H9 (cell line): ENCODE measurements around the gene TFIP11. TPM values are rescaled to one million over a fixed set of nuclear protein-coding genes. Genes with fewer than 3 reads are reported as not detected.

Experiments used
- DNase-seq: peaks from one replicate; pipeline ENCODE4 v3.0.0-alpha.2; 2017
- H2AFZ ChIP-seq: one replicate; pipeline ENCODE4 v1.6.1; 2013; ENCODE audit warnings: mild to moderate bottlenecking, low read length, control low read depth, moderate library complexity
- H2AK5ac ChIP-seq: 2 replicates; pipeline ENCODE4 v1.6.1; 2013; ENCODE audit warnings: low read length, control low read depth, mixed read lengths; ENCODE audit not compliant: insufficient read length
- H2BK120ac ChIP-seq: one replicate; pipeline ENCODE4 v1.6.1; 2013; ENCODE audit warnings: low read depth, mild to moderate bottlenecking, low read length, control low read depth, inconsistent platforms; ENCODE audit not compliant: poor library complexity, severe bottlenecking
- H2BK12ac ChIP-seq: 2 replicates; pipeline ENCODE4 v1.6.1; 2013; ENCODE audit warnings: low read length, control low read depth, mixed read lengths, low read depth; ENCODE audit not compliant: insufficient read length
- H2BK15ac ChIP-seq: 2 replicates; pipeline ENCODE4 v1.6.1; 2013; ENCODE audit warnings: low read depth, low read length, control low read depth
- H2BK20ac ChIP-seq: one replicate; pipeline ENCODE4 v1.6.1; 2013; ENCODE audit warnings: low read depth, mild to moderate bottlenecking, low read length, control low read depth, inconsistent platforms; ENCODE audit not compliant: poor library complexity, severe bottlenecking
- H2BK5ac ChIP-seq: 2 replicates; pipeline ENCODE4 v1.6.1; 2013; ENCODE audit warnings: low read length, control low read depth, mixed read lengths; ENCODE audit not compliant: insufficient read length
- H3K14ac ChIP-seq: 2 replicates; pipeline ENCODE4 v1.6.1; 2013; ENCODE audit warnings: low read length, control low read depth; ENCODE audit not compliant: insufficient read depth
- H3K18ac ChIP-seq: 2 replicates; pipeline ENCODE4 v1.6.1; 2013; ENCODE audit warnings: low read depth, mild to moderate bottlenecking, mixed read lengths, low read length, control low read depth; ENCODE audit not compliant: insufficient read length
- H3K23ac ChIP-seq: 2 replicates; pipeline ENCODE4 v1.6.1; 2013; ENCODE audit warnings: low read length, control low read depth, mixed read lengths, low read depth; ENCODE audit not compliant: insufficient read length
- H3K23me2 ChIP-seq: 2 replicates; pipeline ENCODE4 v1.6.1; 2013; ENCODE audit warnings: low read depth, mild to moderate bottlenecking, mixed read lengths, low read length, control low read depth; ENCODE audit not compliant: insufficient read length, poor library complexity, severe bottlenecking
- H3K27ac ChIP-seq: 2 replicates; pipeline ENCODE4 v1.5.1; 2013; ENCODE audit warnings: low read length, control low read depth, mixed read lengths, low read depth; ENCODE audit not compliant: insufficient read length
- H3K27me3 ChIP-seq: 2 replicates; pipeline ENCODE4 v1.6.1; 2013; ENCODE audit warnings: low read length, control low read depth, inconsistent platforms; ENCODE audit not compliant: insufficient read depth
- H3K4ac ChIP-seq: 2 replicates; pipeline ENCODE4 v1.6.1; 2013; ENCODE audit warnings: low read depth, mild to moderate bottlenecking, control low read depth, inconsistent platforms, low read length, moderate library complexity
- H3K4me1 ChIP-seq: 2 replicates; pipeline ENCODE4 v1.6.1; 2013; ENCODE audit warnings: low read length, control low read depth, inconsistent platforms; ENCODE audit not compliant: insufficient read depth
- H3K4me2 ChIP-seq: 2 replicates; pipeline ENCODE4 v1.6.1; 2013; ENCODE audit warnings: low read length, control low read depth, mixed read lengths; ENCODE audit not compliant: insufficient read length, insufficient read depth
- H3K56ac ChIP-seq: 2 replicates; pipeline ENCODE4 v1.6.1; 2013; ENCODE audit warnings: low read depth, mild to moderate bottlenecking, mixed read lengths, low read length, control low read depth; ENCODE audit not compliant: insufficient read length
- H3K79me1 ChIP-seq: 2 replicates; pipeline ENCODE4 v1.6.1; 2013; ENCODE audit warnings: low read depth, mild to moderate bottlenecking, moderate library complexity, low read length, control low read depth, inconsistent platforms; ENCODE audit not compliant: insufficient read depth, poor library complexity, severe bottlenecking
- H3K79me2 ChIP-seq: 2 replicates; pipeline ENCODE4 v1.6.1; 2013; ENCODE audit warnings: low read length, control low read depth, inconsistent platforms; ENCODE audit not compliant: insufficient read depth
- H3K9ac ChIP-seq: 2 replicates; pipeline ENCODE4 v1.6.1; 2013; ENCODE audit warnings: low read length, control low read depth, mixed read lengths; ENCODE audit not compliant: insufficient read length; ENCODE audit errors: extremely low read depth
- H3K9me3 ChIP-seq: one replicate; pipeline ENCODE4 v1.6.1; 2013; ENCODE audit warnings: low read depth, low read length, inconsistent platforms; ENCODE audit not compliant: control insufficient read depth
- H3T11ph ChIP-seq: one replicate; pipeline ENCODE4 v1.6.1; 2013; ENCODE audit warnings: mild to moderate bottlenecking, low read length, control low read depth, inconsistent platforms
- H4K20me1 ChIP-seq: one replicate; pipeline ENCODE4 v1.6.1; 2013; ENCODE audit not compliant: control insufficient read depth, insufficient read length, insufficient read depth
- H4K5ac ChIP-seq: 2 replicates; pipeline ENCODE4 v1.6.1; 2013; ENCODE audit warnings: low read depth, mild to moderate bottlenecking, mixed read lengths, low read length, control low read depth; ENCODE audit not compliant: insufficient read length
- H4K8ac ChIP-seq: replicated peaks from 2 replicates; pipeline ENCODE4 v1.6.1; 2013; ENCODE audit warnings: low read length, control low read depth, mixed read lengths, low read depth; ENCODE audit not compliant: insufficient read length
- H4K91ac ChIP-seq: 2 replicates; pipeline ENCODE4 v1.6.1; 2013; ENCODE audit warnings: low read depth, mild to moderate bottlenecking, moderate library complexity, mixed read lengths, low read length, control low read depth; ENCODE audit not compliant: insufficient read length
- H3K27ac Mint-ChIP-seq, 3 experiments: 2 replicates in 2 of 3; 3 replicates in 1 of 3; pipeline ENCODE4 v1.8.0; 2020 to 2021; ENCODE audit warnings: mixed read lengths in 3 of 3, mild to moderate bottlenecking in 1 of 3, moderate library complexity in 1 of 3
- H3K27me3 Mint-ChIP-seq: 2 replicates; pipeline ENCODE4 v1.8.0; 2021; ENCODE audit warnings: low read depth, mild to moderate bottlenecking, moderate library complexity, mixed read lengths
- H3K36me3 Mint-ChIP-seq, 3 experiments: 2 replicates in 2 of 3; 3 replicates in 1 of 3; pipeline ENCODE4 v1.8.0; 2020 to 2021; ENCODE audit warnings: low read depth in 3 of 3, mixed read lengths in 3 of 3; ENCODE audit not compliant: insufficient read depth in 1 of 3
- H3K4me1 Mint-ChIP-seq, 2 experiments: 2 replicates each; pipeline ENCODE4 v1.8.0; 2020; ENCODE audit warnings: mixed read lengths in 2 of 2
- H3K4me3 Mint-ChIP-seq, 2 experiments: 2 replicates in 1 of 2; 3 replicates in 1 of 2; pipeline ENCODE4 v1.8.0; 2020 to 2021; ENCODE audit warnings: mild to moderate bottlenecking in 2 of 2, mixed read lengths in 2 of 2, moderate library complexity in 1 of 2
- H3K9me3 Mint-ChIP-seq, 2 experiments: 2 replicates in 1 of 2; 3 replicates in 1 of 2; pipeline ENCODE4 v1.8.0; 2020; ENCODE audit warnings: mild to moderate bottlenecking in 2 of 2, mixed read lengths in 2 of 2, moderate library complexity in 1 of 2
- WGBS: extraction: QIAGEN DNeasy Blood & Tissue Kit; methylation state at CpG from one replicate; pipeline ENCODE4 v1.1.7; 2013; ENCODE audit warnings: missing lambda C conversion rate, low lambda C conversion rate, mixed read lengths; ENCODE audit not compliant: insufficient read length; ENCODE audit errors: extremely low coverage; 5-methylcytosine and 5-hydroxymethylcytosine counted together
- total RNA-seq: library from RNA; stranded (reverse); gene quantifications from 2 replicates; pipeline ENCODE4 v1.2.1, GENCODE V29; 2021
- TF ChIP-seq, protein P1 (sequence below): fragments of 200-600 bp; sonication (generic); conservative IDR thresholded peaks from 3 replicates; pipeline ENCODE4 v1.8.0; 2021; ENCODE audit warnings: antibody characterized with exemption, mild to moderate bottlenecking

Gene TFIP11
- total RNA-seq, 1 experiment from 2014 or later, result 36.4 TPM

DNA sequence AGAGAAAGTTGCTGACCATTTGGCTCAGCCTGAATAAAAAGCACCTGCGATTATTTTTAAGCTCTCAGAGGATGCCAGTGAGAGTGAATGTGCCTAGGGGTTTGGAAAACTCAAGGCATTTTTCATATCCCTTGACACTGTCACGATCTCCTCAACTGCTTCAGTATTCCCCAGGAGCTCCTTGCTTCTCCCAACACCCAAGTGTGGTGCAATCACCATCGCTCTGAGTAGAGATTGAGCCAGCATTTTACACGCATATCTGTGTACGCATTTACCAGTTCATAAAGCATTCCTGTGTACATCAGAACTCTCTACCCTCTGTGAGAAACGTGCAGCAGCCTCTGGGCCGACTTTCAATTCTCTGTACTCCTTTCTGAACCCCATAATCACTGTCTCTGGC lies 27.3 kb downstream of the TFIP11 start:
- Histone ChIP-seq H2BK20ac (no peak overlapping the region), H4K8ac (no peak overlapping the region), H2AFZ (no peak overlapping the region), H3K18ac (no peak overlapping the region), H2BK5ac (no peak overlapping the region), H2BK12ac (no peak overlapping the region), H3K4me1 (no peaks in the 10 kb centered on the region; the same call in 1 of the 2 replicates), H3K14ac (no peak overlapping the region), H4K91ac (no peak overlapping the region), H2BK15ac (no peak overlapping the region), H3K4me2 (peak overlapping the region; percentile 65), H2BK120ac (no peak overlapping the region), H4K20me1 (no peaks in the 10 kb centered on the region), H4K5ac (no peak overlapping the region), H3K27me3 (no peaks in the 10 kb centered on the region), H3K79me1 (peaks cover 8% of the 10 kb centered on the region), H3K9ac (no peak overlapping the region), H3K9me3 (no peaks in the 10 kb centered on the region), H2AK5ac (no peak overlapping the region), H3K56ac (no peak overlapping the region), H3K23me2 (no peaks in the 10 kb centered on the region), H3K4ac (no peak overlapping the region), H3K23ac (no peak overlapping the region), H3K79me2 (peaks cover 3% of the 10 kb centered on the region; the same call in 1 of the 2 replicates), H3T11ph (no peak overlapping the region), H3K27ac (no peak overlapping the region)
- Mint-ChIP-seq H3K27me3 (no peaks in the 10 kb centered on the region), H3K36me3 (peaks cover 11 to 36% (median 35%) of the 10 kb centered on the region in 3 experiments; a peak in 5 of 7 replicates), H3K4me1 (peaks cover 35 to 40% of the 10 kb centered on the region in 2 experiments), H3K9me3 (no peaks in the 10 kb centered on the region; a peak in 1 of 5 replicates), H3K27ac (peak overlapping the region in 2 of 3 experiments; percentile 40 to 71; a peak in 2 of 7 replicates), H3K4me3 (peak overlapping the region; percentile 96 to 98)
- no CpG with 5 or more reads among the region's 7 CpGs for WGBS
- TF ChIP-seq, protein P1, sequence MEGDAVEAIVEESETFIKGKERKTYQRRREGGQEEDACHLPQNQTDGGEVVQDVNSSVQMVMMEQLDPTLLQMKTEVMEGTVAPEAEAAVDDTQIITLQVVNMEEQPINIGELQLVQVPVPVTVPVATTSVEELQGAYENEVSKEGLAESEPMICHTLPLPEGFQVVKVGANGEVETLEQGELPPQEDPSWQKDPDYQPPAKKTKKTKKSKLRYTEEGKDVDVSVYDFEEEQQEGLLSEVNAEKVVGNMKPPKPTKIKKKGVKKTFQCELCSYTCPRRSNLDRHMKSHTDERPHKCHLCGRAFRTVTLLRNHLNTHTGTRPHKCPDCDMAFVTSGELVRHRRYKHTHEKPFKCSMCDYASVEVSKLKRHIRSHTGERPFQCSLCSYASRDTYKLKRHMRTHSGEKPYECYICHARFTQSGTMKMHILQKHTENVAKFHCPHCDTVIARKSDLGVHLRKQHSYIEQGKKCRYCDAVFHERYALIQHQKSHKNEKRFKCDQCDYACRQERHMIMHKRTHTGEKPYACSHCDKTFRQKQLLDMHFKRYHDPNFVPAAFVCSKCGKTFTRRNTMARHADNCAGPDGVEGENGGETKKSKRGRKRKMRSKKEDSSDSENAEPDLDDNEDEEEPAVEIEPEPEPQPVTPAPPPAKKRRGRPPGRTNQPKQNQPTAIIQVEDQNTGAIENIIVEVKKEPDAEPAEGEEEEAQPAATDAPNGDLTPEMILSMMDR, result no peak
- DNase-seq, result no peak
